ENCODE results near the gene CACNA1I. TPM values are rescaled to one million over a fixed set of nuclear protein-coding genes. Genes with fewer than 3 reads are reported as not detected.

The CACNA1I gene
- total and polyA plus RNA-seq, 2 experiments from 2014 or later = 0.04 to 0.24 TPM

GRCh38 chr22:39593931-39594285 lies 23.4 kb downstream of the CACNA1I start:
- TF ChIP-seq, protein P1, sequence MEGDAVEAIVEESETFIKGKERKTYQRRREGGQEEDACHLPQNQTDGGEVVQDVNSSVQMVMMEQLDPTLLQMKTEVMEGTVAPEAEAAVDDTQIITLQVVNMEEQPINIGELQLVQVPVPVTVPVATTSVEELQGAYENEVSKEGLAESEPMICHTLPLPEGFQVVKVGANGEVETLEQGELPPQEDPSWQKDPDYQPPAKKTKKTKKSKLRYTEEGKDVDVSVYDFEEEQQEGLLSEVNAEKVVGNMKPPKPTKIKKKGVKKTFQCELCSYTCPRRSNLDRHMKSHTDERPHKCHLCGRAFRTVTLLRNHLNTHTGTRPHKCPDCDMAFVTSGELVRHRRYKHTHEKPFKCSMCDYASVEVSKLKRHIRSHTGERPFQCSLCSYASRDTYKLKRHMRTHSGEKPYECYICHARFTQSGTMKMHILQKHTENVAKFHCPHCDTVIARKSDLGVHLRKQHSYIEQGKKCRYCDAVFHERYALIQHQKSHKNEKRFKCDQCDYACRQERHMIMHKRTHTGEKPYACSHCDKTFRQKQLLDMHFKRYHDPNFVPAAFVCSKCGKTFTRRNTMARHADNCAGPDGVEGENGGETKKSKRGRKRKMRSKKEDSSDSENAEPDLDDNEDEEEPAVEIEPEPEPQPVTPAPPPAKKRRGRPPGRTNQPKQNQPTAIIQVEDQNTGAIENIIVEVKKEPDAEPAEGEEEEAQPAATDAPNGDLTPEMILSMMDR (IDR thresholded peaks at IDR 0.05; ENCODE audit: low read depth, low read length) = no peak
- Histone ChIP-seq H3K27ac (no peak overlapping the region), H3K9me3 (ENCODE audit: low read depth) (no peaks in the 10 kb centered on the region), H3K36me3 (no peaks in the 10 kb centered on the region), H3K4me3 (no peak overlapping the region), H3K4me1 (ENCODE audit: low read depth) (no peaks in the 10 kb centered on the region), H3K27me3 (peaks cover 17% of the 10 kb centered on the region)
- DNase-seq (ENCODE audit: low read depth in 1 of 2, low spot score in 1 of 2) = no peak

GRCh38 chr22:39594411-39594810 lies 23.9 kb downstream of the CACNA1I start:
- DNase-seq (ENCODE audit: low read depth in 1 of 2, low spot score in 1 of 2) = no peak
- TF ChIP-seq, protein P1 (IDR thresholded peaks at IDR 0.05; ENCODE audit: low read depth, low read length) = no peak
- no peaks in the 10 kb centered on the region for H3K4me1 ChIP-seq (ENCODE audit: low read depth)
- H3K4me3 ChIP-seq = no peak overlapping the region
- H3K36me3 ChIP-seq = no peaks in the 10 kb centered on the region
- H3K9me3 ChIP-seq (ENCODE audit: low read depth) = no peaks in the 10 kb centered on the region
- H3K27me3 ChIP-seq = peaks cover 17% of the 10 kb centered on the region
- H3K27ac ChIP-seq = no peak overlapping the region

DNA sequence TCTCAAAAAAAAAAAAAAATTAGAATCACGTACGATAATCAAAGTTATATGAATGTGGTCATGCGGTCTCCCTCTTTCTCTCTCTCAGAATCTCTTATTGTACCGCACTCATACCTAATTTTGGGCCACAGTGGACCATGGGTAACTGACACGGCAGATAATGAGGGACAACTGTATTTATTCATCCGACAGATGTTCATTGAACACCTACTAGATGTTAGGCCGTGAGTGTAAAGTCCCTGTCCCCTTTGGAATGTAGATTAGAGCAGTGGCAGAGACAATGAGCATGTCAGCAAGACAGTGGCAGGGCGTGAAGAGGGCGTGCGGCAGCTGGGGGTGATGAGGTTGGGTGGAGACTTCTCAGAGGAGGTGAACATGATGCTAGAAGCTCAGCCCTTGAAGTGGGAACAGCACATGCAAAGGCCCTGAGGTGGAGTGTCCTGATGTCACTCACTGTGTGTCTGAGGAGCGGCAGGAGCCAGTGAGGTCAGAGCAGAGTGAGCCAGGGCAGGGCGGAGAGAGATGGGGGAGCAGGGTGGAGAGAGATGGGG lies 25.1 kb downstream of the CACNA1I start:
- Histone ChIP-seq H3K9me3 (ENCODE audit: low read depth) (no peaks in the 10 kb centered on the region), H3K4me1 (ENCODE audit: low read depth) (no peaks in the 10 kb centered on the region), H3K27ac (no peak overlapping the region), H3K36me3 (no peaks in the 10 kb centered on the region), H3K27me3 (peaks cover 17% of the 10 kb centered on the region), H3K4me3 (no peak overlapping the region)
- DNase-seq (ENCODE audit: low read depth in 1 of 2, low spot score in 1 of 2) = no peak
- TF ChIP-seq, protein P1 (IDR thresholded peaks at IDR 0.05; ENCODE audit: low read depth, low read length) = no peak

DNA sequence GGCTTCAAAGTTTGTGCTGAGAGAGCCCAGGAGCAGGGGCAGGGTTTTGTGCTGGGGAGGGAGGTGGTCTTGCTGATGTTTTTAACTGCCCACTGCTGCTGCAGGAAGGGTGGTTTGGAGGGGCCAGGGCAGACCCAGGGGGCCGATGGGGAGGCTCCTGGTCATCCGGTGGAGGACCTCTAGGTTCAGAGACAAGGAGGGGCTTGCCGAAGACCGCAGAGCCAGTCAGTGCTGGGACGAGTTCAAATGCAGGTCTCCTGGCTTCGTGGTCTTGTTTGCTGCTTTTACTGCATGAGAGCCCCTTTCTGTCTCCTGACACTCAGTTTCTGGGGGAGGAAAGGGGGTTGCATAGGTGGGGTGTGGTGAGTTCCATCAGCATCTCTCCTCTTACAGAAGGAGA lies 26.0 kb downstream of the CACNA1I start:
- Histone ChIP-seq H3K4me3 (no peak overlapping the region), H3K27me3 (peaks cover 17% of the 10 kb centered on the region), H3K9me3 (ENCODE audit: low read depth) (no peaks in the 10 kb centered on the region), H3K4me1 (ENCODE audit: low read depth) (no peaks in the 10 kb centered on the region), H3K36me3 (no peaks in the 10 kb centered on the region), H3K27ac (no peak overlapping the region)
- TF ChIP-seq, protein P1 (IDR thresholded peaks at IDR 0.05; ENCODE audit: low read depth, low read length) = no peak
- DNase-seq (ENCODE audit: low read depth in 1 of 2, low spot score in 1 of 2) = no peak

DNA sequence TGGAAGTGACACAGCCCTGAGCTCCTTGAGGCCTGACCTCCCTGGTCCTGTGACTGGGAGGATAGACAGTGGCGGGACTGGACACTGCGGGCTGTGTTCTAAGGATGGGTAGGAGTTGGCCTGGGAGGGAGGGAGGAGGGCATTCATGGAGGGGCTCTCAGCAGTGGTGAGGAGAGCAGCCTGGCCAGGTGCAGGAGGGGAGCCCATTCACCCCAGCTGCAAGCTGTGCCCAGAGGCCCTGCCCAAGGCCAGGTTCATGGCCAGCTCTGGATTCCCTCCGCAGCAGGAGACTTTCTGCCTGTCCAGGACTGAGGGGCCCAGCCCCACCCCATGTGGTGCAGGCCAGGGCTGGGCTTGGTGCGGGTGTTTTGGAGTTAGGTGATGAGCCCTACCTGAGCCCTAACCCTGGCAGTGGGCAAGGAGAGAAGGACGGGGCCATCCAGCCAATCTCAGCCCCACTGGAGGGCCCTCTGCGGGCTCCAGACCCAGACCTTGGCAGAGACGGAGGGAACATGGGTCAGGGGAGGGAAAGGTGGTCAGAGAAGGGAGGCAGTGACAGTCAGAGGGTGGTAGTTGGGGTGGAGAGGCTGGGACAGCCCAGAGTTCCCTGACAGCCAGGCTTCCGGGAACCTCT lies 26.8 kb downstream of the CACNA1I start:
- no peak for DNase-seq (ENCODE audit: low read depth in 1 of 2, low spot score in 1 of 2)
- H3K4me3 ChIP-seq = no peak overlapping the region

More for the DNA sequence above, 26.8 kb downstream of the CACNA1I start:
- H3K36me3 ChIP-seq = no peaks in the 10 kb centered on the region
- H3K4me1 ChIP-seq (ENCODE audit: low read depth) = no peaks in the 10 kb centered on the region
- no peaks in the 10 kb centered on the region for H3K9me3 ChIP-seq (ENCODE audit: low read depth)
- TF ChIP-seq, protein P1 (IDR thresholded peaks at IDR 0.05; ENCODE audit: low read depth, low read length) = no peak
- H3K27me3 ChIP-seq = peaks cover 17% of the 10 kb centered on the region
- H3K27ac ChIP-seq = no peak overlapping the region

All from cardiac muscle cell (in vitro differentiated cells and primary cell).